Mucosa of stomach (tissue), 1 donor: ENCODE data around the gene CUL4A.
"Not testable (repeated sequence)": the region's sequence is repeated elsewhere in the genome, so short reads cannot be mapped to it uniquely, and the experiment has no call there.

Experiments
- H3K27me3 ChIP-seq: one replicate; pipeline ENCODE4 v1.7.0; 2013; ENCODE audit warnings: mild to moderate bottlenecking, low read length; ENCODE audit not compliant: control insufficient read depth, insufficient read depth
- H3K36me3 ChIP-seq: one replicate; pipeline ENCODE4 v1.7.0; 2013; ENCODE audit warnings: low read length; ENCODE audit not compliant: control insufficient read depth, insufficient read depth
- H3K4me1 ChIP-seq: one replicate; pipeline ENCODE4 v1.7.0; 2013; ENCODE audit warnings: mild to moderate bottlenecking, low read length; ENCODE audit not compliant: control insufficient read depth, insufficient read depth
- H3K4me3 ChIP-seq: one replicate; pipeline ENCODE4 v1.7.0; 2013; ENCODE audit warnings: low read length
- H3K9ac ChIP-seq: one replicate; pipeline ENCODE4 v1.7.0; 2013; ENCODE audit warnings: mild to moderate bottlenecking, low read length, moderate library complexity
- H3K9me3 ChIP-seq: one replicate; pipeline ENCODE4 v1.7.0; 2013; ENCODE audit warnings: mild to moderate bottlenecking, low read length, moderate library complexity; ENCODE audit not compliant: control insufficient read depth
- donor health status: Pancreatic carcinoma.

Gene CUL4A

GRCh38 chr13:113232208-113233003 lies 23.0 kb downstream of the CUL4A start:
- H3K9ac ChIP-seq: no peak overlapping the region
- no peaks in the 10 kb centered on the region for H3K4me1 ChIP-seq
- no peaks in the 10 kb centered on the region for H3K9me3 ChIP-seq
- H3K4me3 ChIP-seq: no peak overlapping the region
- H3K27me3 ChIP-seq: no peaks in the 10 kb centered on the region
- H3K36me3 ChIP-seq: no peaks in the 10 kb centered on the region

GRCh38 chr13:113233101-113233500 lies 23.7 kb downstream of the CUL4A start:
- Histone ChIP-seq H3K4me3 (no peak overlapping the region), H3K4me1 (no peaks in the 10 kb centered on the region), H3K27me3 (no peaks in the 10 kb centered on the region), H3K9ac (no peak overlapping the region), H3K9me3 (no peaks in the 10 kb centered on the region), H3K36me3 (no peaks in the 10 kb centered on the region)

- H3K4me3 ChIP-seq: no peak overlapping the region
- H3K27me3 ChIP-seq: no peaks in the 10 kb centered on the region
- no peaks in the 10 kb centered on the region for H3K36me3 ChIP-seq
- no peaks in the 10 kb centered on the region for H3K4me1 ChIP-seq
- H3K9me3 ChIP-seq: no peaks in the 10 kb centered on the region
- no peak overlapping the region for H3K9ac ChIP-seq
Observed at GRCh38 chr13:113238536-113238935, 29.1 kb downstream of the CUL4A start.

GRCh38 chr13:113239357-113239756 lies 29.9 kb downstream of the CUL4A start:
- Histone ChIP-seq H3K36me3 (no peaks in the 10 kb centered on the region), H3K9me3 (no peaks in the 10 kb centered on the region), H3K27me3 (no peaks in the 10 kb centered on the region), H3K4me1 (no peaks in the 10 kb centered on the region), H3K4me3 (no peak overlapping the region), H3K9ac (no peak overlapping the region)

- Histone ChIP-seq H3K9ac (no peak overlapping the region), H3K9me3 (no peaks in the 10 kb centered on the region), H3K27me3 (no peaks in the 10 kb centered on the region), H3K4me1 (no peaks in the 10 kb centered on the region), H3K4me3 (no peak overlapping the region), H3K36me3 (no peaks in the 10 kb centered on the region)
Observed at GRCh38 chr13:113239986-113240385, 30.6 kb downstream of the CUL4A start.

- not testable (repeated sequence) for H3K4me1 ChIP-seq, H3K9me3 ChIP-seq, H3K4me3 ChIP-seq, H3K9ac ChIP-seq, H3K27me3 ChIP-seq, H3K36me3 ChIP-seq
Observed at GRCh38 chr13:113241623-113242022, 32.2 kb downstream of the CUL4A start.

- Histone ChIP-seq H3K4me1 (no peaks in the 10 kb centered on the region), H3K9me3 (no peaks in the 10 kb centered on the region), H3K9ac (no peak overlapping the region), H3K4me3 (no peak overlapping the region), H3K36me3 (peaks cover 3% of the 10 kb centered on the region), H3K27me3 (no peaks in the 10 kb centered on the region)
Observed at GRCh38 chr13:113243847-113244246, 34.4 kb downstream of the CUL4A start.

GRCh38 chr13:113245849-113246796 lies 36.7 kb downstream of the CUL4A start:
- Histone ChIP-seq H3K4me3 (no peak overlapping the region), H3K9ac (no peak overlapping the region), H3K27me3 (no peaks in the 10 kb centered on the region), H3K36me3 (peaks cover 3% of the 10 kb centered on the region), H3K4me1 (no peaks in the 10 kb centered on the region), H3K9me3 (no peaks in the 10 kb centered on the region)

GRCh38 chr13:113252516-113253095 lies 43.2 kb downstream of the CUL4A start:
- Histone ChIP-seq H3K27me3 (no peaks in the 10 kb centered on the region), H3K36me3 (peaks cover 9% of the 10 kb centered on the region), H3K9ac (no peak overlapping the region), H3K9me3 (no peaks in the 10 kb centered on the region), H3K4me3 (no peak overlapping the region), H3K4me1 (no peaks in the 10 kb centered on the region)

GRCh38 chr13:113257908-113258307 lies 48.5 kb downstream of the CUL4A start:
- peaks cover 16% of the 10 kb centered on the region for H3K36me3 ChIP-seq
- not testable (repeated sequence) for H3K27me3 ChIP-seq, H3K4me1 ChIP-seq, H3K9ac ChIP-seq, H3K9me3 ChIP-seq, H3K4me3 ChIP-seq

- peaks cover 16% of the 10 kb centered on the region for H3K36me3 ChIP-seq
- no peaks in the 10 kb centered on the region for H3K4me1 ChIP-seq
- H3K9me3 ChIP-seq: no peaks in the 10 kb centered on the region
- H3K27me3 ChIP-seq: no peaks in the 10 kb centered on the region
- no peak overlapping the region for H3K9ac ChIP-seq
- no peak overlapping the region for H3K4me3 ChIP-seq
Observed at GRCh38 chr13:113258321-113259054, 49.1 kb downstream of the CUL4A start.
